MCF 10A (cell line): ENCODE data around the gene RASSF5. TPM values are rescaled to one million over a fixed set of nuclear protein-coding genes. Genes with fewer than 3 reads are reported as not detected.

Experiments used
- BruUV-seq: library from RNA; stranded (reverse); fragments of 400-500 nt; replicated peaks from 2 replicates; lab custom pipeline; 2021; lab: Mats Ljungman, UMichigan
- CTCF ChIA-PET: fragments of 300-600 bp; sonication (Branson Sonifier 250); formaldehyde crosslinking; extraction: SDS; loops from one replicate; lab custom pipeline; 2021; ENCODE audit warnings: antibody characterized with exemption, inconsistent platforms; lab: Yijun Ruan, JAX
- POLR2A ChIA-PET: fragments of 300-600, 350-650 bp; sonication (Branson Sonifier 250); formaldehyde crosslinking; extraction: SDS; loops from one replicate; lab custom pipeline; 2020; ENCODE audit warnings: antibody characterized with exemption, inconsistent platforms; lab: Yijun Ruan, JAX
- DNase-seq: peaks from one replicate; pipeline ENCODE4 v3.0.0-alpha.2; 2018; ENCODE audit not compliant: unreplicated experiment
- H3K27ac Mint-ChIP-seq: one replicate; pipeline ENCODE4 v1.8.0; 2022; ENCODE audit warnings: mild to moderate bottlenecking, low read depth, mixed read lengths; ENCODE audit not compliant: unreplicated experiment
- H3K27me3 Mint-ChIP-seq: one replicate; pipeline ENCODE4 v1.8.0; 2022; ENCODE audit warnings: mixed read lengths; ENCODE audit not compliant: insufficient read depth, unreplicated experiment
- H3K36me3 Mint-ChIP-seq: one replicate; pipeline ENCODE4 v1.8.0; 2022; ENCODE audit warnings: mild to moderate bottlenecking, moderate library complexity, mixed read lengths; ENCODE audit not compliant: insufficient read depth, unreplicated experiment
- H3K4me1 Mint-ChIP-seq: one replicate; pipeline ENCODE4 v1.8.0; 2022; ENCODE audit warnings: mixed read lengths; ENCODE audit not compliant: insufficient read depth, unreplicated experiment
- H3K4me3 Mint-ChIP-seq: one replicate; pipeline ENCODE4 v1.8.0; 2022; ENCODE audit warnings: mild to moderate bottlenecking, moderate library complexity, mixed read lengths; ENCODE audit not compliant: unreplicated experiment
- H3K9me3 Mint-ChIP-seq: one replicate; pipeline ENCODE4 v1.8.0; 2022; ENCODE audit warnings: mixed read lengths; ENCODE audit not compliant: unreplicated experiment
- CTCF ChIP-seq: fragments of 200-600 bp; IDR thresholded peaks from one replicate; pipeline ENCODE4 v1.8.0; 2022; ENCODE audit warnings: antibody characterized with exemption, mild to moderate bottlenecking; ENCODE audit not compliant: unreplicated experiment
- intact Hi-C: fragments of 100-400 bp; cut with micrococcal nuclease; formaldehyde crosslinking; loops from 2 replicates; pipeline ENCODE4 v1.14.1; 2022
- total RNA-seq: library from RNA; stranded (reverse); gene quantifications from 2 replicates; pipeline ENCODE4 v1.2.3, GENCODE V29; 2022

Gene RASSF5
- total RNA-seq, 1 experiment from 2014 or later = 8.3 TPM

DNA sequence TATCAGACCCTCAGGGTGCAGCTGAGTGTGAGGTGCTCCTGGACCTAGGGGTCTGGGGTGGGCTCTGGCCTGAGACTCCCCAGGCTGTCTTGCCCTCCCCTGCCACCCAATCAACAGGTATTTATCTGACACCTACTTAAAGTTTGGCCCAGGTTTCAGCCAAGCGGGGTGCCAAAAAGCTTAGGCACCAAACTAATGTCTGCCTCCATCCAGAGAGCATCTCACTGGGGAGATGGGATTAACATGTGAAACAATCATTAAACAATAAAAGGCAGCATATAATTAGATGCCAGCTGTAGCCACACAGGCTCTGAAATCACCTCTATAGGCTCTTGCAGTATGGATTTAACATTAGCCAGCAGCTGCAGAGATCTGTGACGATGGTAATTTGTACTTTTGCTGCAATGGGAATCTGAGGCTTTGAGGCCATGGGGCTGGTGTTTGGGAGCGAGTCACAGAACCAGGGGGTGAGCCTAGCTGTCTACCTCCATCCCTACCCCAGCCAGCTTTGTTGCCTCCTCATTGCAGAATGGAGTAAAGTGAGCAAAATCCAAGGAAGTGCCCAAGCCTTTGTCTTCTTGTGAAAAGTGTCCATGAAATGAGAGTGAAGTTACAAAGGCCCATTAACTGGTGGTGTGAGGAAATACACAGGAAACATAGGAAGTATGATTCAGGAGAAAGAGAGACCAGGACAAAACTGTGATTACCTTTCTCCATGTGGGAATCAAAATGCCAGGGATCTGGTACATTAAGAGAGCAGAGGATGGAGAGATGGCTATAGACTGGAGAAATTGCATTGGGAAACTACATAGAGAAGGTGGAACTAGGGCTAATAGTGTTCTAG, 68.8 kb downstream of the RASSF5 start:
- BruUV-seq = no TSS peak
- ChIA-PET POLR2A (interaction anchor here (1.0 to 1.4 kb wide), 3 partner anchors 63 to 114 kb away, joined by 3 to 5 read pairs (median 4); no protein-coding TSS in a partner anchor), CTCF (interaction anchor here (0.6 to 22.6 kb wide), 9 partner anchors 8 to 415 kb away, joined by 3 to 851 read pairs (median 6); partner anchors contain the start of genes IKBKE and RASSF5)

GRCh38 chr1:206577626-206578025, 70.3 kb downstream of the RASSF5 start:
- Mint-ChIP-seq H3K9me3 (no peaks in the 10 kb centered on the region), H3K27me3 (no peaks in the 10 kb centered on the region), H3K4me1 (peaks cover 12% of the 10 kb centered on the region), H3K4me3 (no peak overlapping the region), H3K27ac (no peak overlapping the region), H3K36me3 (no peaks in the 10 kb centered on the region)
- no TSS peak for BruUV-seq
- TF ChIP-seq CTCF = no peak
- ChIA-PET CTCF (interaction anchor here (0.6 to 22.6 kb wide), 11 partner anchors 8 to 356 kb away, joined by 3 to 851 read pairs (median 5); partner anchors contain the start of gene RASSF5), POLR2A (interaction anchor here (0.9 to 1.0 kb wide), 5 partner anchors 9 to 115 kb away, joined by 3 to 4 read pairs (median 3); partner anchors contain the start of gene IKBKE)
- intact Hi-C loops = no loop called here
- no peak for DNase-seq

More for the DNA sequence above, 68.8 kb downstream of the RASSF5 start:
- Mint-ChIP-seq H3K36me3 (no peaks in the 10 kb centered on the region), H3K9me3 (no peaks in the 10 kb centered on the region), H3K27ac (no peak overlapping the region), H3K4me3 (no peak overlapping the region), H3K4me1 (peaks cover 12% of the 10 kb centered on the region), H3K27me3 (no peaks in the 10 kb centered on the region)
- intact Hi-C loops = no loop called here
- DNase-seq = no peak
- no peak for TF ChIP-seq CTCF

- H3K4me1 Mint-ChIP-seq = peaks cover 13% of the 10 kb centered on the region
- no peak for DNase-seq
- no TSS peak for BruUV-seq
- no peak overlapping the region for H3K27ac Mint-ChIP-seq
- no peaks in the 10 kb centered on the region for H3K9me3 Mint-ChIP-seq
- ChIA-PET POLR2A (interaction anchor here (0.5 to 1.6 kb wide), 6 partner anchors 8 to 108 kb away, joined by 3 to 4 read pairs (median 3); partner anchors contain the start of gene IKBKE), CTCF (interaction anchor here (0.6 to 22.6 kb wide), 13 partner anchors 11 to 358 kb away, joined by 3 to 851 read pairs (median 4); partner anchors contain the start of gene RASSF5)
- no peak overlapping the region for H3K4me3 Mint-ChIP-seq
- H3K36me3 Mint-ChIP-seq = no peaks in the 10 kb centered on the region
- no peak for TF ChIP-seq CTCF
- no peaks in the 10 kb centered on the region for H3K27me3 Mint-ChIP-seq
- intact Hi-C loops = no loop called here
Observed at GRCh38 chr1:206578068-206578977, 71.0 kb downstream of the RASSF5 start.
